ENCODE measurements around the gene PTGER3.
"Not testable (repeated sequence)": the region's sequence is repeated elsewhere in the genome, so short reads cannot be mapped to it uniquely, and the experiment has no call there.

The PTGER3 gene

DNA sequence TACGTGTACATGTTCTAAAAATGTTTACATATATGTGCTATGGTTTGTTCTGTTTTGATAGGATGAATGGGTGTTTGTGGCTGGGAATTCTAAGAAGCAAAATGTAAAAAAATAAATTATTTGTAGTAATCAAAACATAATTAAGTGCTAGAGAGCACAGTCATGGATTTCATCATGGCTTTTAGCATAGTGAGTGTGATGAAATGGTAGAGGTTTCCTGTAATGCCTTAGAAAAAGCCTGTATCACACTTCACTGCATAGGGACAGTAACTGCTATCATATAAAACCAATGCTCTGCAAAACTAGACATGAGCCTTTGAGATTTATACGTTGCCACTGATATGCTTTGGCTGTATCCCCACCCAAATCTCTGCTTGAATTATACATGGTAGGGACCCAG is 99.8 kb downstream of the PTGER3 start:
- DNase-seq (ENCODE audit: low spot score), result no peak

- no peak for DNase-seq (ENCODE audit: low spot score)
Observed at GRCh38 chr1:70945676-70946075, 101.9 kb downstream of the PTGER3 start.

GRCh38 chr1:70945251-70945650 is 102.4 kb downstream of the PTGER3 start:
- no peak for DNase-seq (ENCODE audit: low spot score)

DNA sequence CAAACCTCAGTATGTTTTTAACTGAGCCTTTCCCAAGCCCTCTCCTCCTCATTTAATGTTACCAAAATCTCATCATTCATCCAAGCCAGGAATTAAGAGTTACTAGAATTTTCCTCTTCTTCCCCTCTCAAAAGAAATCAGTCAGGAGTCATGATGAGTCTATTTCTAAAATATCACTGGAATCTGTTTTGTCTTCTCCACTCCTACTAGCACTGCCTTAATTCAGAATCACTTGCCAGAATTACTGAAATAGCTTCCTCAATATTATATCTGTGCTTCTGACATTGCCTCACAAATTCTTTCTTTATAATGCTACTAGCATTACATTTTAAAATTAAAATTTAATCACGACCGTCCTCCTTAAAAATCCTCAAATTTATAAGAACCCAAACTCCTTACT is 106.1 kb downstream of the PTGER3 start:
- DNase-seq (ENCODE audit: low spot score), result no peak

DNA sequence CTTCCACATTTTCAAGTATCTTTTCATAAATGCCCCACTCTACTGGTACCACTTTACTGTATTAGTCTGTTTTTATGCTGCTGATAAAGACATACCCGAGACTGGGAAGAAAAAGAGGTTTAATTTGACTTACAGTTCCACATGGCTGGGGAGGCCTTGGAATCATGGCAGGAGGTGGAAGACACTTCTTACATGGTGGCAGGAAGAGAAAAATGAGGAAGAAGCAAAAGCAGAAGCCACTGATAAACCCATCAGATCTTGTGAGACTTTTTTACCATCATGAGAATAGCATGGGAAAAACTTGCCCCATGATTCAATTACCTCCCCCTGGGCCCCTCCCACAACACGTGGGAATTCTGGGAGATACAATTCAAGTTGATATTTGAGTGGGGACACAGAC is 107.2 kb downstream of the PTGER3 start:
- not testable (repeated sequence) for DNase-seq (ENCODE audit: low spot score)

DNA sequence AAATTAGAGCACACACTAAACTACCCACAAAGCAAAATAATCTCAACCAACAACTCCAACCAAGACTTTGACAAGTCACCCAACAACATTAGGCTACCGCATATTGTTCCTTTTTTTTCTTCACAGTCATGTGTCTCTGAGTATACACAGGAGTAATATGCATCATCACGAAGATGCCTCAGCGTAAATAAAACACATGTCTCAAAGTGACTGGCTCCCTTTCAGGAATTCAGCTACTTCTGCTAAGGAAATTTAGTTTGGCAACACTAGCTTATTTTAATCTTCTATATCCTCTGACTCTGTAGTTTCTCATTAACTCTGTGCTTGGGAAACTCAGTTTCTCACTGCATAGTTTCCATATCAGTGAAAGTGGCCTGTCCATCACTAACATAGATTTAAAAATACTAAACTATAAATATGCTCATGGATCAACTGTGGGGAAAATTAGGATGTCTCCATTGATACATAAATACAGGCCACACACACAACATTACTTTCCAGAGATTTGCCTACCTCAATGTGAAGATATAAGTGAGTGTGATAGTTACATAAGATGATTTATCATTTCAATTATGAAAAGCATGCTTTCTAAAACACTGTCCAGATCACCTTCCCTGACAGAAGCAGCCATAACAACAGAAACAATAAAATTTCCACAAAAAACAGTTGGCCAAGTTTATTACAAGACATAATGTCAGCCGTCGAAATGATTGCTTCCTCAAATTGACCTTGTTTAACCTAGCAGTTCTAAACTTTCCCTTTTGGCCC is 113.2 kb downstream of the PTGER3 start:
- no peak for DNase-seq (ENCODE audit: low spot score)

GRCh38 chr1:70930062-70930461 is 117.6 kb downstream of the PTGER3 start:
- DNase-seq (ENCODE audit: low spot score), result no peak

DNA sequence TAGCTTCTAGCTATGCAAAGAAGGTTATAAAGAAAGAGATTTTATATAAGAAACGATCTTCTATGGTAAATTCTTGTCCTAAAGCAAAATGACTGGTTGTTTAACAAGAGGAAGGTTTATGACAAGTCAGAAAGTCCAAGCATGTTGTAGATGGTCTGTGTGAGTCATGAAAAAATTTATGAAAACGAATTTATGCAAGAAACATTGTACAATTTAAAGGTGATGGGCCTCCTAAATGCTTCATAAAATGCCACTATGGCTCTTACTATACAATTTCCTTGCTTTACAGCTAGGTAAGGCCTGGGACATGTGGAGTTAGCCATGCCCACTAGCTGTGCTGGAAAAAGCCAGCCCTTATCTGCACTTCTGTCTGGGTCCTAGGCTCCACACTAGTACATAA is 125.4 kb downstream of the PTGER3 start:
- DNase-seq (ENCODE audit: low spot score), result no peak
